Heart right ventricle (tissue), 16 donors: Measurements from ENCODE around the gene IDE. TPM values are rescaled to one million over a fixed set of nuclear protein-coding genes. Genes with fewer than 3 reads are reported as not detected.
"Not testable (repeated sequence)": the region's sequence is repeated elsewhere in the genome, so short reads cannot be mapped to it uniquely, and the experiment has no call there.

Experiments used
- ATAC-seq, 8 donors: fragments of 200-7000 bp; cut with Tn5 transposase; one replicate each; pipeline ENCODE4 v1.9.1; 2020; ENCODE audit warnings: mild to moderate bottlenecking in 8 of 8, moderate library complexity in 8 of 8, moderate number of reproducible peaks in 1 of 8
- DNase-seq, 2 donors: peaks; one replicate each; pipeline ENCODE4 v3.0.0-alpha.2; 2020
- H3K27ac ChIP-seq, 10 donors: fragments of 200-600 bp; sonication (generic) in 2 of 10; one replicate each; pipeline versions ENCODE4 v1.5.0 to v1.8.0; 2020 to 2022; ENCODE audit warnings: mild to moderate bottlenecking in 3 of 10
- H3K27me3 ChIP-seq, 7 donors: fragments of 200-600 bp; one replicate each; pipeline ENCODE4 v1.8.0; 2021 to 2022; ENCODE audit warnings: mild to moderate bottlenecking in 2 of 7
- H3K36me3 ChIP-seq, 9 donors: fragments of 200-600 bp; sonication (generic) in 1 of 9; one replicate each; pipeline versions ENCODE4 v1.5.0 to v1.8.0; 2020 to 2022; ENCODE audit warnings: mild to moderate bottlenecking in 2 of 9
- H3K4me1 ChIP-seq, 9 donors: fragments of 200-600 bp; sonication (generic) in 1 of 9; one replicate each; pipeline versions ENCODE4 v1.5.0 to v1.8.0; 2020 to 2022; ENCODE audit warnings: mild to moderate bottlenecking in 4 of 9
- H3K4me3 ChIP-seq, 10 donors: fragments of 200-600 bp; sonication (generic) in 2 of 10; one replicate each; pipeline versions ENCODE4 v1.5.0 to v1.8.0; 2020 to 2022; ENCODE audit warnings: mild to moderate bottlenecking in 7 of 10, moderate library complexity in 2 of 10
- H3K9me3 ChIP-seq, 11 donors: fragments of 200-600 bp in 10 of 11; sonication (generic) in 2 of 11; one replicate each; pipeline versions ENCODE4 v1.5.0 to v1.8.0; 2013 to 2022; ENCODE audit warnings: mild to moderate bottlenecking in 2 of 11, control low read depth in 1 of 11, moderate library complexity in 1 of 11
- CTCF ChIP-seq, 9 donors: fragments of 200-600 bp; sonication (generic) in 2 of 9; IDR thresholded peaks; one replicate each; pipeline versions ENCODE4 v1.5.0 to v1.8.0; 2021 to 2022; ENCODE audit warnings: antibody characterized with exemption in 9 of 9, mild to moderate bottlenecking in 5 of 9, moderate library complexity in 1 of 9
- whole genome bisulfite sequencing, 2 donors: extraction: QIAGEN DNeasy Blood & Tissue Kit; methylation state at CpG; one replicate each; pipeline ENCODE4 v1.1.7; 2013; ENCODE audit warnings: inconsistent platforms in 1 of 2; 5-methylcytosine and 5-hydroxymethylcytosine counted together
- intact Hi-C, 10 donors: fragments of 100-400 bp; cut with DNase I; formaldehyde crosslinking; loops; one replicate each; pipeline versions ENCODE4 v1.11.1 to v1.14.2; 2022
- polyA plus RNA-seq, 2 donors: library from polyadenylated mRNA; stranded (reverse); fragments of 200-250 nt; gene quantifications; one replicate each; pipeline ENCODE4 v1.2.3, GENCODE V29; 2013
- total RNA-seq, 10 donors: library from RNA; stranded (reverse); fragmentation: NEBNext Ultra II Directional in 3 of 10; extraction: Animal tissue kit (Norgen Biotek cat#: 25700) in 3 of 10; gene quantifications; one replicate each; pipeline versions ENCODE4 v1.2.1 to v1.2.4, GENCODE V29; 2021 to 2023
- donor health status: Arrhythmogenic right ventricular cardiomyopathy.
- donor health status: ischemic (EF 13 %, LVEDD 7.1; RV severe dilation, severe dysfunction).
- donor health status: healthy with polysubstance abuse.
- donor health status: DM: no; HTN: yes; CAD: no.
- donor health status: DM: no; HTN: no; CAD: no.
- donor health status: ischemic (EF 25% LVEDD 6.9; RV normal size, moderate dysfunction).
- donor health status: ischemic (EF 25% LVEDD 5.7; RV mildly dilated, moderate dysfunction).
- donor health status: healthy.
- donor health status: DM: yes; HTN: yes; CAD: no.
- donor health status: Ischemic cardiomyopathy.
- donor health status: ischemic (EF 35%, LVEDD 5.7; RV mildly dilated, moderate dysfunction).
- donor health status: nonischemic (EF 11% LVEDD 7.7; RV severe dilation, severe dysfunction).
- donor health status: DM: yes; HTN: yes; CAD: no.
- donor health status: PGD.
- donor health status: ischemic (EF 29% LVEDD 5.4; RV normal size, mild dysfunction).
- donor health status: nonischemic (EF 23%, LVEDD 6.1; RV moderate dilation, normal function).

IDE gene
- total and polyA plus RNA-seq, 12 donors: 11.0 to 58.5 (median 45.7) TPM

- no peak for TF ChIP-seq CTCF (IDR thresholded peaks at IDR 0.05)
- WGBS, 2 donors: 1% methylated on average over 38 of the region's 38 CpGs
- no peaks in the 10 kb centered on the region for H3K27me3 ChIP-seq
- peak overlapping the region; percentile 76 to 98 (median 94) for H3K27ac ChIP-seq
- intact Hi-C loops: loop anchor here in 4 of 10 donors (2.0 to 10.0 kb wide), 5 partner anchors 17 to 293 kb away; partner anchors contain the start of genes EXOC6 (in 1 of the 4) and IDE (in 1 of the 4)
- ATAC-seq (peak; percentile 94 to 96 (median 95)), DNase-seq (peak; percentile 92)
- H3K4me3 ChIP-seq: peak overlapping the region in 9 of 10 donors; percentile 54 to 99 (median 71)
- peaks cover 0 to 49% (median 16%) of the 10 kb centered on the region in 9 donors for H3K4me1 ChIP-seq
- no peaks in the 10 kb centered on the region for H3K36me3 ChIP-seq
- H3K9me3 ChIP-seq: no peaks in the 10 kb centered on the region
Observed at GRCh38 chr10:92591550-92592022, 17.7 kb upstream of the IDE start.

GRCh38 chr10:92590623-92591549, 17.0 kb upstream of the IDE start:
- peak in 5 of 9 donors; percentile 20 to 52 (median 33) for TF ChIP-seq CTCF (IDR thresholded peaks at IDR 0.05)
- Histone ChIP-seq H3K27ac (peak overlapping the region; percentile 76 to 98 (median 94)), H3K4me3 (peak overlapping the region in 9 of 10 donors; percentile 54 to 99 (median 71)), H3K4me1 (peaks cover 0 to 42% (median 16%) of the 10 kb centered on the region in 9 donors), H3K9me3 (no peaks in the 10 kb centered on the region), H3K27me3 (no peaks in the 10 kb centered on the region), H3K36me3 (no peaks in the 10 kb centered on the region)
- DNase-seq (peak; percentile 31 to 67), ATAC-seq (peak in 5 of 8 donors; percentile 0 to 36 (median 1))
- WGBS, 2 donors: 27 to 37% methylated on average over 19 of the region's 19 CpGs
- intact Hi-C loops: loop anchor here in 4 of 10 donors (2.0 to 10.0 kb wide), 5 partner anchors 16 to 294 kb away; partner anchors contain the start of genes EXOC6 (in 1 of the 4) and IDE (in 1 of the 4)

GRCh38 chr10:92582347-92582746, 8.5 kb upstream of the IDE start:
- DNase-seq, H3K4me3 ChIP-seq, H3K4me1 ChIP-seq, ATAC-seq, H3K36me3 ChIP-seq, H3K27ac ChIP-seq, H3K9me3 ChIP-seq, H3K27me3 ChIP-seq, intact Hi-C loops: not testable (repeated sequence)
- 96 to 98% methylated on average over 6 of the region's 6 CpGs for WGBS, 2 donors

GRCh38 chr10:92575961-92576360, 2.1 kb upstream of the IDE start:
- intact Hi-C loops: loop anchor here in 3 of 10 donors (2.0 kb wide), 2 partner anchors 15 to 59 kb away; no protein-coding TSS in a partner anchor
- no peak for TF ChIP-seq CTCF (IDR thresholded peaks at IDR 0.05)
- Histone ChIP-seq H3K4me3 (no peak overlapping the region), H3K9me3 (no peaks in the 10 kb centered on the region), H3K4me1 (peaks cover 0 to 30% (median 27%) of the 10 kb centered on the region in 9 donors), H3K27me3 (no peaks in the 10 kb centered on the region), H3K27ac (no peak overlapping the region), H3K36me3 (no peaks in the 10 kb centered on the region)
- ATAC-seq: no peak
- no peak for DNase-seq
